Activated CD4-positive, alpha-beta T cell treated with anti-CD3 and anti-CD28 coated beads, Interleukin-2, amount 50 U/mL, for 4 hours (primary cell): ENCODE measurements around the gene PCNX3.

Source experiments
- DNase-seq, 2 experiments: peaks; one replicate each; pipeline ENCODE4 v3.0.0-alpha.2; 2020

PCNX3 gene

GRCh38 chr11:65615229-65615949 lies at the start of gene PCNX3:
TSS of gene PCNX3 (plus strand) at chr11:65615776. CDS start at chr11:65616312, 536 bp downstream.
- DNase-seq, result peak; percentile 100

- no peak for DNase-seq
Measured at GRCh38 chr11:65569164-65569972, 46.2 kb upstream of the PCNX3 start.

- peak; percentile 97 to 98 for DNase-seq
Measured at GRCh38 chr11:65569973-65570918, 45.3 kb upstream of the PCNX3 start, which contains the start of gene ZNRD2. TSS of gene ZNRD2 (plus strand) at chr11:65570477. CDS start at chr11:65570492, 15 bp downstream.

- DNase-seq, result no peak
Measured at GRCh38 chr11:65571420-65571819, 44.2 kb upstream of the PCNX3 start.

GRCh38 chr11:65571940-65572339 lies 43.6 kb upstream of the PCNX3 start:
- DNase-seq, result no peak

GRCh38 chr11:65572356-65573051 lies 43.1 kb upstream of the PCNX3 start, which contains the start of gene FAM89B:
TSS of gene FAM89B (plus strand) at chr11:65572538. CDS start at chr11:65572670, 132 bp downstream.
- peak; percentile 88 to 89 for DNase-seq

GRCh38 chr11:65573391-65574079 lies 42.0 kb upstream of the PCNX3 start:
- DNase-seq, result no peak

- DNase-seq, result peak; percentile 66 to 73
Measured at GRCh38 chr11:65574109-65574810, 41.3 kb upstream of the PCNX3 start.

- no peak for DNase-seq
Measured at GRCh38 chr11:65574811-65575567, 40.6 kb upstream of the PCNX3 start.

- DNase-seq, result peak; percentile 72 to 78
Measured at GRCh38 chr11:65575568-65576231, 39.9 kb upstream of the PCNX3 start, which contains the start of gene EHBP1L1. TSS of gene EHBP1L1 (plus strand) at chr11:65576053. CDS start at chr11:65576303, 250 bp downstream.

- DNase-seq, result no peak
Measured at GRCh38 chr11:65576232-65576866, 39.2 kb upstream of the PCNX3 start.

GRCh38 chr11:65576867-65577755 lies 38.5 kb upstream of the PCNX3 start:
- DNase-seq, result no peak

GRCh38 chr11:65577756-65578109 lies 37.8 kb upstream of the PCNX3 start:
- DNase-seq, result no peak

- DNase-seq, result no peak
Measured at GRCh38 chr11:65578134-65578533, 37.4 kb upstream of the PCNX3 start.

GRCh38 chr11:65578667-65579066 lies 36.9 kb upstream of the PCNX3 start:
- DNase-seq, result no peak

GRCh38 chr11:65579291-65579690 lies 36.3 kb upstream of the PCNX3 start:
- DNase-seq, result no peak

GRCh38 chr11:65580031-65580692 lies 35.4 kb upstream of the PCNX3 start:
- DNase-seq, result no peak
